Measurements from ENCODE around the gene ARHGEF40.
A peak's percentile ranks its signal among the peaks of the same experiment; 100 is the strongest.

The ARHGEF40 gene

GRCh38 chr14:21071225-21072030 lies 1.3 kb downstream of the ARHGEF40 start:
- peaks cover 8% of the 10 kb centered on the region; the same call in 1 of the 2 replicates for H3F3A ChIP-seq (ENCODE audit: control insufficient read depth, insufficient read depth)
- H3K27me3 ChIP-seq (ENCODE audit: control insufficient read depth, low read length), result peaks cover 45% of the 10 kb centered on the region
- no peaks in the 10 kb centered on the region for H3K9me2 ChIP-seq (replicated peaks; ENCODE audit: control insufficient read depth, low read length)
- H3K36me3 ChIP-seq (ENCODE audit: control insufficient read depth, low read length), result no peaks in the 10 kb centered on the region
- no peaks in the 10 kb centered on the region for H3K9me3 ChIP-seq (ENCODE audit: control insufficient read depth, insufficient read depth, low read length)
- peaks cover 46% of the 10 kb centered on the region for H3K4me1 ChIP-seq (ENCODE audit: control insufficient read depth, low read length)
- H3K4me3 ChIP-seq (ENCODE audit: low read length), result peak overlapping the region; percentile 67
- H3K4me2 ChIP-seq (ENCODE audit: low read length), result peak overlapping the region; percentile 89
- no peak overlapping the region for H3K27ac ChIP-seq (ENCODE audit: low read depth, low read length)
- H4K20me1 ChIP-seq (ENCODE audit: control insufficient read depth, insufficient read depth, low read depth, low read length), result no peaks in the 10 kb centered on the region
- no peaks in the 10 kb centered on the region for H3K79me2 ChIP-seq (ENCODE audit: control insufficient read depth, low read length)
- TF ChIP-seq CTCF (IDR thresholded peaks at IDR 0.05; ENCODE audit: low read depth, low read length, poor library complexity, severe bottlenecking), result no peak
- no peak for TF ChIP-seq EZH2phosphoT487 (IDR thresholded peaks at IDR 0.05; ENCODE audit: borderline replicate concordance, low read length)

- no peak for TF ChIP-seq EZH2phosphoT487 (IDR thresholded peaks at IDR 0.05; ENCODE audit: borderline replicate concordance, low read length)
- no peak for TF ChIP-seq CTCF (IDR thresholded peaks at IDR 0.05; ENCODE audit: low read depth, low read length, poor library complexity, severe bottlenecking)
- H3K36me3 ChIP-seq (ENCODE audit: control insufficient read depth, low read length), result no peaks in the 10 kb centered on the region
- no peaks in the 10 kb centered on the region for H3K79me2 ChIP-seq (ENCODE audit: control insufficient read depth, low read length)
- H3K4me3 ChIP-seq (ENCODE audit: low read length), result peak overlapping the region; percentile 67
- H3K9me2 ChIP-seq (replicated peaks; ENCODE audit: control insufficient read depth, low read length), result no peaks in the 10 kb centered on the region
- peaks cover 8% of the 10 kb centered on the region; the same call in 1 of the 2 replicates for H3F3A ChIP-seq (ENCODE audit: control insufficient read depth, insufficient read depth)
- H3K4me1 ChIP-seq (ENCODE audit: control insufficient read depth, low read length), result peaks cover 46% of the 10 kb centered on the region
- H3K27ac ChIP-seq (ENCODE audit: low read depth, low read length), result no peak overlapping the region
- H4K20me1 ChIP-seq (ENCODE audit: control insufficient read depth, insufficient read depth, low read depth, low read length), result no peaks in the 10 kb centered on the region
- H3K4me2 ChIP-seq (ENCODE audit: low read length), result peak overlapping the region; percentile 89
- H3K9me3 ChIP-seq (ENCODE audit: control insufficient read depth, insufficient read depth, low read length), result no peaks in the 10 kb centered on the region
- peaks cover 40% of the 10 kb centered on the region for H3K27me3 ChIP-seq (ENCODE audit: control insufficient read depth, low read length)
Measured at GRCh38 chr14:21072031-21072473, 1.9 kb downstream of the ARHGEF40 start.

DNA sequence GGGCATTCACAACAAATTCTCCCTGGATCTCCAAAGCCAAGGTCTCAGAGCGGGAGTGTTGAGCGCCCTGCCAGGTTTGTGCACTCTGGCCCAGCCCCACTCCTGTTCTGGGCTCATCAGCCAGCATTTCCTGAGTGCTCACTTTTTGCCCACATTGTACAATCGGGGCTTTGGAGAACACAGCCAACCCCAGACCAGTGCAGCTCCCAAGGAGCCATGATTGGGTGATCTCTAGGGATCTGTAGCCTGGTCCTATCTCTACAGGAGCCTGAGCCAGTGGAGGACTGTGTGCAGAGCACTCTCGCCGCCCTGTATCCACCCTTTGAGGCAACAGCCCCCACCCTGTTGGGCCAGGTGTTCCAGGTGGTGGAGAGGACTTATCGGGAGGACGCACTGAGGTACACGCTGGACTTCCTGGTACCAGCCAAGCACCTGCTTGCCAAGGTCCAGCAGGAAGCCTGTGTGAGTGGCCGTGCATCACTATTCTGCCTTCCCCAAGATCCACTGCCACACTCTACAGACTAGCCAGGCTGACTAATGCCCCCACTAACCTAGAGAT lies 2.8 kb downstream of the ARHGEF40 start:
- Histone ChIP-seq H3K27me3 (ENCODE audit: control insufficient read depth, low read length) (peaks cover 32% of the 10 kb centered on the region), H3K9me2 (replicated peaks; ENCODE audit: control insufficient read depth, low read length) (no peaks in the 10 kb centered on the region), H3K4me2 (ENCODE audit: low read length) (no peak overlapping the region), H3K36me3 (ENCODE audit: control insufficient read depth, low read length) (no peaks in the 10 kb centered on the region), H3K27ac (ENCODE audit: low read depth, low read length) (no peak overlapping the region), H3K9me3 (ENCODE audit: control insufficient read depth, insufficient read depth, low read length) (no peaks in the 10 kb centered on the region), H3K4me1 (ENCODE audit: control insufficient read depth, low read length) (peaks cover 42% of the 10 kb centered on the region), H4K20me1 (ENCODE audit: control insufficient read depth, insufficient read depth, low read depth, low read length) (no peaks in the 10 kb centered on the region), H3K79me2 (ENCODE audit: control insufficient read depth, low read length) (no peaks in the 10 kb centered on the region), H3F3A (ENCODE audit: control insufficient read depth, insufficient read depth) (peaks cover 6% of the 10 kb centered on the region; the same call in 1 of the 2 replicates), H3K4me3 (ENCODE audit: low read length) (no peak overlapping the region)
- TF ChIP-seq EZH2phosphoT487 (IDR thresholded peaks at IDR 0.05; ENCODE audit: borderline replicate concordance, low read length) (no peak), CTCF (IDR thresholded peaks at IDR 0.05; ENCODE audit: low read depth, low read length, poor library complexity, severe bottlenecking) (no peak)
